Myocyte (in vitro differentiated cells): ENCODE data around the gene TIMM17A. TPM values are rescaled to one million over a fixed set of nuclear protein-coding genes. Genes with fewer than 3 reads are reported as not detected.
"Not testable (repeated sequence)": the region's sequence is repeated elsewhere in the genome, so short reads cannot be mapped to it uniquely, and the experiment has no call there.

Experiments
- DNase-seq: peaks from one replicate; pipeline ENCODE4 v3.0.0-alpha.2; 2012; ENCODE audit warnings: low read depth
- total RNA-seq: library from RNA; depleted of rRNA; stranded (reverse); fragments of >200 nt; gene quantifications from 2 replicates; pipeline ENCODE4 v1.2.3, GENCODE V29; 2014

The TIMM17A gene
- total RNA-seq, 1 donor from 2014 or later = 59.4 TPM

GRCh38 chr1:201939574-201939973 is 15.7 kb upstream of the TIMM17A start:
- DNase-seq = no peak

DNA sequence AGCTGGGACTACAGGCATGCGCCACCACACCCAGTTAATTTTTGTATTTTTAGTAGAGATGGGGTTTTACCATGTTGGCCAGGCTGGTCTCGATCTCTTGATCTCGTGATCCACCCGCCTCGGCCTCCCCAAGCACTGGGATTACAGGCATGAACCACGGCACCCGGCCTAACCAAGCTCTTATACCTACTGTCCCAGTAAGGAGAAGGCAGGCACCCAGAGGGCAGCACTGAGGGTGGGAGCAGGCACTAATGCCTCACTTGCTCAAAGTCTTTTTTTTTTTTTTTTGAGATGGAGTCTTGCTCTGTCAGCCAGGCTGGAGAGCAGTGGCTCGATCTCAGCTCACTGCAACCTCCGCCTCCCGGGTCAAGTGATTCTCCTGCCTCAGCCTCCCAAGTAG is 15.0 kb upstream of the TIMM17A start:
- DNase-seq = not testable (repeated sequence)

DNA sequence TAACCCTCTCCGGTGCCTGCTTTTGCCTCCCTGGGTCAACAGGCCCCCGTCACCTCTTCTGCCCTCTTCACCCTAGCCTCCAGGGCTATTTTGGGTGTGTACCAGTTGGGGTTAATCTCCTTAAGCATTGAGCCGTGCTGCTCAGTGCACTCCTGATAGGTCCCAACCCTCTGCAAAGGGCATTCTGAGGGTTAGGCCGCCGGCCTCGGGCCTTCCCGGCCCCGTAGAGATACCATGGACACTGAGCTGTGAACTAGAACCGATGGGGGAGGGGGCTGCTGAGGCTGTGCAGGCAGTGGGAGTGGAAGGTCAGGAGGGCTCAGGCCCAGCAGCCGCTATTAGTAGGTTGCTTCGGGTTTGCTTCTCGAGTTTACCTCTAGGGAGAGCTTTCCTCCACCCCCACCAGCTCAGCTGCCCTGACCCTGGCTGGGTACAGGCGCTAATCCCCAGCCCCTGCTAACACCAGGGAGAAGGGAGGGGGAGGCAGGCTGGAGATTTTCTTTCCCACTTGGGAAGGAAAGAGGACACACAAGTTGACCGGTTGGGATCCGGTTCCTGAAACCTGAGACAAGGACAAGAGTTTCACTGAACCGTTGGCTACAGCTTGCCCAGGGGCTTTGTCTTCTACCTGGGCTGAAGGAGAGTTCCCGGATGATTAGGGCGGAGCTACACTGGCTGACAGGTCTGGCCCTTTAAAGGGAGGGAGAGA is 13.7 kb upstream of the TIMM17A start:
- DNase-seq = no peak

- no peak for DNase-seq
Observed at GRCh38 chr1:201942129-201942495, 13.2 kb upstream of the TIMM17A start.

DNA sequence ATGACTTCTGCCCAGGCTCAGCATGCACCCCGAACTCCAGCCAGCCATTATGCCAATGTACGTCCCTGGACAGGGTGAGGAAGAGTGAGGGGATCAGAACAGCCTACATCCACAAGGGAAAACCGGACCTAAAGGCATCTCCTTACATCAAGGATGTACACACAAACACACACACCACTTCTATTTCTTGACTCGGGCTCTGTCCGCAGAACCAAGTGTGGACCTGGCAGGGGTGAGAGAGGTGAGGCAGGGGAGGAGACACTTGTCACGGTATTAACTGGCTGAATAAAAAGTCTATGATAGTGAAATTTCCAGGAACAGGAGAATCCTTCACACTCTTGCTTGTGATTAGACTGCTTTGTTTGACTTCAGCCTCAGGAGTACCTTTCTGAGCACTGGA is 11.3 kb upstream of the TIMM17A start:
- DNase-seq = no peak

DNA sequence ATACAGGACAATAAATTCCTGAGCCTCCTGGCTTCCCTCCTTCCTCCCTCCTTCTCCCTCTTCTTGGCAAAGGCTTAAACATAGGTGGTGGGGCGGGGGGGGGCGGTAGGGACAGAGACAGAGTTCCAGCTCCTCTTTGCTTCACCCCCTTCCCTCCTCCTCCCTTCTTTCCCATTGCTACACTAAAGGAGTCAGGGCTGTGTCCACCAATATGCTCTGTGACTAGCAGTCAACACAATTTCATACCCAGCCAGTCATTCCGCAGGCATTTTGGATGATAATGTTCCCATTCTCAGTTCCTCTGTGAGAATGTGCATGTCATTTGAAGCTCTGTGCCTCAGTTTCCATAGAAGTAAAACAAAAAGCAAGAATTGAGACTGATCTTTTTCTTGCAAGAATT is 10.7 kb upstream of the TIMM17A start:
- no peak for DNase-seq

DNA sequence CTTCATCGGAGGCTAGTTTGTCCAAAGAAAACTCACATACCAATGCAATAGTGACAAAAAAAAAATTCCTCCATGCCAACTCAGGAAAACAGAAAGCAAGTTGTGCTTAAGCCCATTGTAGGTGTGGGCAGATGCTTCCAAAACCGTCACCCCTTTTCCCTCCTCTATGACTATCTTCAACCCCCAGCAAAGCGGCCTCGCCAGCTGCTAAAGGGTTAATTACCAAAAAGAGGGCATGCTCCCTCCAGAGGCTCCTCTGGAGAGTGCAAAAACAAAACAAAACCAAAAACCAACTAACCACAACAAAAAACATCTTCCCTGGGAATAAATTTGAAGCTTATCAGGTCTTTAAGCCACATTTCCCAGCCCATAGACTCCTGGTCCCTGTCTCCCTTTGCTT is 10.1 kb upstream of the TIMM17A start:
- no peak for DNase-seq

DNA sequence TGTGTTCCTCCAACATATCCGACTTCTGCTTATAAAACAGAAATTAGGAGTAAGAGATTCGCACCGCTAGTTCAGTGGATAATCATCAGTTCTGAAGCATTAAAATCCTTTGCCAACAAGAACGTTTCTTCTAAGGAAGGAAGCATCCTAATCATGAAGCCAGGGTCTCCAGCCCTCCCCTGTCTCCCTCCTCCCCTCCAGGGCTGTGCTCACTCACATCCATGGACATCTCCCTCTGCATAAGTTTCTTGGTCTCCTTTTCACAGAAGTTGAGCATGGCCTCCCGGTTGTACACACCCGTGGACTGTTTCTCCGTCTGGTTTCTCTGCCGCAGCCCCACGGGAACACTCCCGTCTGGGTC is 9.5 kb upstream of the TIMM17A start:
- no peak for DNase-seq

GRCh38 chr1:201946224-201946908 is 8.9 kb upstream of the TIMM17A start, which contains the start of gene LMOD1:
LMOD1 (minus strand) TSS chr1:201946548; CDS start chr1:201946340, 208 bp downstream.
- DNase-seq = peak; percentile 89

DNA sequence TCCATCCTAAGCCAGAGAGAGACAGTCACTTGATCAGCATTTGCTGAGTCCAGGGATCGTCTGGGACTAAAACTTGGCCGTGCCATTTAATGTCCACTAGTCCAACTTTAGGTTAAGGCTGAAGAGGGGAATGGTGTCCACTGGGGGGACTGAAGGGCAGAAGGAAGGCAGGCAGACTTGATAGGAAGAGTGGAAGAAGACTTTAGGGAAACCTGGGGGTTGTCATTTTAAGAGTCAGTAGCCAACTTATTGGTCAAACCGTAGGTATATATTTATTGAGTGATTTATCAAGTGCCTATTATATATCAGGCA is 7.7 kb upstream of the TIMM17A start:
- DNase-seq = no peak

GRCh38 chr1:201949491-201949890 is 5.8 kb upstream of the TIMM17A start:
- no peak for DNase-seq

DNA sequence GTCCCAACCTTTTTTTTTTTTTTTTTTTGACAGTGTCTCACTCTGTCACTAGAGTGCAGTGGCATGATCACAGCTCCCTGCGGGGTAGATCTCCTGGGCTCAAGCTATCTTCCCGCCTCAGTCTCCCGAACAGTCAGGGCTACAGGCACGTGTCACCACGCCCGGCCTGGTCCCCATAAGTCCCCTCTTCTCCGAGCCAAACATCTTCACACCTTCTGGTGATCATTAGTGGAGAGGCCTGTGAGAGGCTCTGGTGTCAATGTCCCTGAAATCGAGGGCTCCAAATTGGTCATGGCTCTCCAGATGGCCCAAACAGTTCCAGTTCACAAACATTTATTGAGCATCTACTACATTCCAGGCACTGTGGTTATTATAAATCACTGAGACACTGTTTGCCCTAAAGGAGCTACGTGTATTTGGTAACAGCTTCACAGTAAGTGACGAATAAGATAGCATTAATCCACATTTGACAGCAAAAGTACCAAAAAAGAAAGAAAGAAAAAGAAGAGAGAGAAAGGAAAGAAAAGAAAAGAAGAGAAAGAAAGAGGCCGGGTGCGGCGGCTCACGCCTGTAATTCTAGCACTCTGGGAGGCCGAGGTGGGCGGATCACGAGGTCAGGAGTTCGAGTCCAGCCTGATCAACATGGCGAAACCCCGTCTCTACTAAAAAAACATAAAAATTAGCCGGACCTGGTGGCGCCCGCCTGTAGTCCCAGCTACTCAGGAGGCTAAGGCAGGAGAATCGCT is 867 bp upstream of the TIMM17A start:
- DNase-seq = no peak

- no peak for DNase-seq
Observed at GRCh38 chr1:201955729-201956143, 433 bp downstream of the TIMM17A start.

GRCh38 chr1:201958348-201958747 is 3.0 kb downstream of the TIMM17A start:
- DNase-seq = no peak

DNA sequence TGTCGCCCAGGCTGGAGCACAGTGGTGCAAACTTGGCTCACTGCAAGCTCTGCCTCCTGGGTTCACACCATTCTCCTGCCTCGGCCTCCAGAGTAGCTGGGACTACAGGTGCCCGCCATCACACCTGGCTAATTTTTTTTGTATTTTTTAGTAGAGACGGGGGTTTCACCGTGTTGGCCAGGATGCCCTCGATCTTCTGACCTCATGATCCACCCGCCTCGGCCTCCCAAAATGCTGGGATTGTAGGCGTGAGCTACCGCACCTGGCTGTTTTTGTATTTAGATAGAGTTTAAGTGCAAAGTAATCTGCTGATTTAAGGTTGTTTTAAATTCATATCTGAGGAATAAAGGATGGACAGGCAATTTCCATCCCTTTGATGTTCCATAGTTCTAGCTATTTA is 7.1 kb downstream of the TIMM17A start:
- DNase-seq = not testable (repeated sequence)

- DNase-seq = peak; percentile 47
Observed at GRCh38 chr1:201964261-201964660, 9.0 kb downstream of the TIMM17A start.

- DNase-seq = no peak
Observed at GRCh38 chr1:201966171-201966570, 10.9 kb downstream of the TIMM17A start.

GRCh38 chr1:201968202-201968925 is 13.1 kb downstream of the TIMM17A start:
- no peak for DNase-seq

- peak; percentile 43 for DNase-seq
Observed at GRCh38 chr1:201970334-201971159, 15.2 kb downstream of the TIMM17A start.

DNA sequence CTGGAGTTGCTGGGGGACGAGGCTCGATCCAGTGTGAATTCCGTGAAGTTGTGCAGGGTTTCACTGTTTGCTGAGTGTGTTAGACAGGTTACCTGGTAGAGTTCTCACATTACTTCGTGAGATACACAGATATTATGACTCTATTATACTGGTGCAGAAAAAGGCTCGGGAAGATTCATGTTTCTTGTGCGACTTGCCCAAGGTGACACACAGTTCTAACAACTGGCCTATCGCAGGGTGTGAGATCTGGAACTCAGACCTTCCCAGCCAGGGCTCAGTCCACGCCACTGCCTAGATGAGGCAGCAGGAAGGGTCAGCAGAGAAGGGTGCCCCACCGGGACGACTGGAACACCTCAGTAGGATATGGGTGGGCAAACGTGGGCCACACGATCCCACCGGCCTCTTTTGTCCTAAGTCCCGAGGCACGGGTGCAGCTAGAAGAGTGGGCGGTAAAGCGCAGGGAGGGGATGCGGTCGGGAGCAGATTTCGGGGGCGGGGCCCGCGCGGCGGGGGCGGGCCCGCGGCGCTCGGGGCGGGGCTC is 26.8 kb downstream of the TIMM17A start:
- DNase-seq = no peak
